ENCODE measurements around the gene NFAM1.

Gene NFAM1, protein sequence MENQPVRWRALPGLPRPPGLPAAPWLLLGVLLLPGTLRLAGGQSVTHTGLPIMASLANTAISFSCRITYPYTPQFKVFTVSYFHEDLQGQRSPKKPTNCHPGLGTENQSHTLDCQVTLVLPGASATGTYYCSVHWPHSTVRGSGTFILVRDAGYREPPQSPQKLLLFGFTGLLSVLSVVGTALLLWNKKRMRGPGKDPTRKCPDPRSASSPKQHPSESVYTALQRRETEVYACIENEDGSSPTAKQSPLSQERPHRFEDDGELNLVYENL

DNA sequence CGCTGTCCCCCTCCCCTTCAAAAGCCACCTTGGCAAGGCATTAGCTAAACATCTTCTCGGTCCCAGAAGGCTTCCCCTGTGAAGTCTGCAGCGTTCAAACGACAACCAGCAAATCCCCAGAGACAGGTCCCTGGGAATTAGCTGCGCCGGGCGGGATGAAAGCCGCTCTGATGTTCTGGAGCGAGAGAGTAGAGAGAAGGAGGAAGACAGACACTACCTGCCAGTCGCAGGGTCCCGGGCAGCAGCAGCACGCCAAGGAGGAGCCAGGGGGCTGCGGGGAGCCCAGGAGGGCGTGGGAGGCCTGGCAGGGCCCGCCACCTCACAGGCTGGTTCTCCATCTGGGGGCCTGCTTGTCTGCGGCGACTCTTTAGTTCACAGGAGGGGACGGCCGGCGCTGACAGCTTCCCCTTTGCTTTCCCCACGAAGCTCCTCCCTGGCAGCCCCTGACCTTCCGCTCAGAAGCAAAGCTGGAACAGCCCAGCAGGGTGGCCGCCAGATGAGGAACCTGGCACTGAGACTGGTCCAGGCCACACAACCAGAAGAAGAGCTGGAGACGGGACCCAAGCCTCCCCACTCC lies at the start of gene NFAM1:
NFAM1 (minus strand) TSS at position 384 of the 577 bp plus-strand sequence; CDS start at position 338, 46 bp downstream.
- peak; percentile 34 for DNase-seq (ENCODE audit: low spot score)

GRCh38 chr22:42475122-42475521 lies 42.9 kb upstream of the NFAM1 start:
- DNase-seq (ENCODE audit: low spot score): no peak

DNA sequence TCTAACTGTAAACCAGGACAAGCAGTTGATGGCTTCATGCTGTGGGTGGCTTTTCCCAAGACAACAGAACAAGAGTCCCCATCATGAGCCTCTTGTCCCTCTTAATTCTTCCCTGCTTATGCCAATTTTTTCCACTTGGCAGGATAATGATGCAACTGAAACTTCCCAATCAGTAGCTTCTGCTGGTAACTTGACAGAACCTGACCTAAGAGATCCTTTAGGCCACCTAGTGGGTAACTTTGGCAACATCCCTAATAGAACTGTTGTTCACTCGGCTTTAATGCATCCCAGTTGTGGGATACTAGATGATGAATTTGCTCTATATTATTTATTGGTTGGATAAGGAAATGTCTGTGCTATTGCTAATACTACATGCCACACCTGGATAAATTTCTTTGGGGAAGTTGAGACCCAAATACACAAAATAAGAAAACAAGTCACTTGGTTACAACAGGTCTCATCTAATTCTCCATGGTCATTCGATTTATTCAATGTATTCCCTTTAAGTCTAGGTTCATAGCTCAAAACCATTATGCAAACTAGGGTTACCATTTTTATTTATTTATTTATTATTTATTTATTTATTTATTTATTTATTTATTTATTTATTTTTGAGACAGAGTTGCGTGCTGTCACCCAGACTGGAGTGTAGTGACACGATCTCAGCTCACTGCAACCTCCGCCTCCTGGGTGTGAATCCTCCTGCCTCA lies 41.4 kb upstream of the NFAM1 start:
- peak; percentile 66 for DNase-seq (ENCODE audit: low spot score)

- DNase-seq (ENCODE audit: low spot score): no peak
Observed at GRCh38 chr22:42472671-42473070, 40.5 kb upstream of the NFAM1 start.

- DNase-seq (ENCODE audit: low spot score): no peak
Observed at GRCh38 chr22:42471441-42471840, 39.2 kb upstream of the NFAM1 start.

DNA sequence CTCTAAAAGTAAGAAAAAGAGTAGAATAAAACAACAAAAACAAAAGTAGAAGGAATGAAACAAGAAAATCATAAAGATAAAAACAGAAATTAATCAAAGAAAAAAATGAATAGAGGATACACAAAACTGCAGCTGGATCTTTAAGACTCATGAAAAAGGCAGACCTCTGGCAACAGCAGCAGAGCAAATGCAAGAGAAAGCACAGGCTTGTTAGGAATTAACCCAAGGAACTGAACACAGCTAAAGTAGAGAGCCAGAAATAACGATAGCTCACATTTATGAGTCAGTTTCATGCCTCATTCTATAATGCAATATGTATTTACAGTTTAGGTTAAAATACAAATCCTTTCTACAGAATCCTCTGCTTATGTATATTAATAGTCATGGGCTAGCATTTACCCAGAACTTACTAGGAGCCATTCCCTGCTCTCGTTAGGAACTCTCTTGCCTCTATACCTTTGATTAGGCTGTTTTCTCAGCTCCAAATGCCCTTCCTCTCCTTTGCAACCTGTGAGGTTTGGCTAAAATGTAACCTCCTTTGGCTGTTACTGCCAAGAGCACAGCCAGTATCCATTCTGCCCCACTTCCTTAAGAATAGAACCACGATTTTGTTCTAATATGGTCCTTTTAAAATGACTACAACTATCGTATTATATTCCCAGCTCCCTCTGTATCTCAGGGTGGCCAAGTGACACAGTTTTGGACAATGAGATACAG lies 38.3 kb upstream of the NFAM1 start:
- no peak for DNase-seq (ENCODE audit: low spot score)

DNA sequence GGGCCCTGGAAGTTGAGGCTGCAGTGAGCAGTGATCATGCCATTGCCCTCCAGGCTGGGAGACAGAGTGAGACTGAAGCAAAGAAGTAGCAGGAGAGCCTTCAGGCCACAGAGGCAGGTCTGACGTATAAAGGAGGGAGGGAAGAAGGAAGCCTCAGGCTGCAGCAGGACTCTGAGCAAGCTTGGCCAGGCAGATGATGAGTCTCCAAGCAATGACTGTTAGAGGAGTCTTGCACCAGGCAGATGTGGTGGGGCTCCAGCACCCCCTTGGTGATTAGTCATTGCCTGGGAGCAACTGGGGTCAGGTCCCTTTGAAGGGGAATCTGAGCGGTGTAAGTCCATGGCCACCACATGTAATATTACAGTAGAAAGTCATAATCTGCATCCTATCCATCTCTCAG lies 36.6 kb upstream of the NFAM1 start:
- no peak for DNase-seq (ENCODE audit: low spot score)

GRCh38 chr22:42462016-42462415 lies 29.8 kb upstream of the NFAM1 start:
- no peak for DNase-seq (ENCODE audit: low spot score)

GRCh38 chr22:42461511-42461910 lies 29.3 kb upstream of the NFAM1 start:
- no peak for DNase-seq (ENCODE audit: low spot score)

DNA sequence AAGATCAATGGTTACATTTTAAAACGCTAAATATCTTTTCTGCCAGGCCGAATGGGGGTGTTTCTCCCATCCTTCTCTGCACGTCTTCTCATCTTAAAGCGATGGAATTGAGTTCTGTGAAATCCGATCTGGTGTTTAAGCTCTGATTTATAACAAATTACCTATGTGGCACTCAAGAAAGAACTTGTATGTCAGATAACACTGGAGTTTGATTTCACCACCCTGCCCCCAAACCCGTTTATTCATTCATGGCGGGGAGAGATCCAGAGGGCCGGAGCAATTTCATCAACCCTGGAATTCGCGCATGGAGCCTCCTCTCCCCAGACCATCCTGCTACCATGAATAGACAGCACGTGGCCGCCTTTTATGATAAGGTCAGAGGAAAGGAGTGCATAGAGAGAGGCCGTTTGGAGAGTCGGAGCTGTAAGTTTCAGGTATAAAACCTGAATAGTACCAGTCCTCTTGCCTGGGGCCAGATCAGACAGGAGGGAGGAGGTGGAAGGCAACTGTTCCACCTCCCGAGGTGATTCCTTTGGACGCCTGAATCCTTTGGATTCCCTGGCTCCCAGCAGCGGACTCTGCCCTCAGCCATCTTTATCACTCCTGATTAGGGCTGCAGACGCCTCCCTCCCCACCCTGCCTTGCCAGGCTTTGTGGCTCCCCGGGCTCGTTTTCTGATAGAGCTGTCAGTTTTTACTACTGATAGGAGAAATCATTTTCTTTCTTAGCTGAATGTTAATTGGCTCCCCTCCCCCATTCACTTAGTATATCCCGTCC lies 27.3 kb upstream of the NFAM1 start:
- DNase-seq (ENCODE audit: low spot score): no peak

DNA sequence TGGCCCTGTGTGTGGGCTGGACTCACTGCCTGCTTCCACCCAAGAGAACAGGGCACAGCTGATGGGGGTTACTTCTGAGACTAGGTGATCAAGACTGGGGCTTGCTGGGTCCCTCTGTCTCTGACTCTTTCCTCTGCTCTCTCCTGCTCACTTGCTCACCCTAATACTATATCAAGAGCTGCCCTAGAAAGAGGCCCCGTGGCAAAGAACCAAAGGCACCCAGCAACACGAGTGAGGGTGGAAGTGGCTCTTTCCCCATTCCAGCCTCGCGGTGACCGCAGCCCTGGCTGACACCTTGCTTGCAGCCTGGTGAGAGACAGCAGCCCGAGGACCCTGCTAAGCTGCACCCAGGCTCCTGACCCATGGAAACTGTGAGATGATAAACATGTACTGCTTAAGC lies 20.7 kb upstream of the NFAM1 start:
- DNase-seq (ENCODE audit: low spot score): no peak

GRCh38 chr22:42452456-42452855 lies 20.3 kb upstream of the NFAM1 start:
- no peak for DNase-seq (ENCODE audit: low spot score)

- DNase-seq (ENCODE audit: low spot score): no peak
Observed at GRCh38 chr22:42451499-42452145, 19.4 kb upstream of the NFAM1 start.

DNA sequence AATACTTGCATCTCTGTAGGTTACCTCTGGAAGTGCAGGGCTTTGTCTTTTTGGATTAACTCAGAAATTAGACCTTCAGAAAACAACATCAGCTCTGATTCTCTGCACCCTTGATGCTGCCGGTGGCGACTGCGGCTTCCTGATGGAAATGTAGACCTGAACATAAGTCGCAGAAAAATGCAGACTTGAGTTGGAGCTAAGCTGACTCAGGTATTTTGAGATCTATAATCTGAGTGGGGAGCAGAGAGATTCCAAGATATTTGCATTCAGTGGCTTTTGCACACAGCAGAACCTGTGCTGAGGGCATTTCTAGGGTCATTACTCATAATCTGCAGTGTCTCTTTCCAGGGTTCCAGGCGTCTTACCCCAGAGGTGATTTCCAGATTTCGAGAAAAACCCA lies 18.7 kb upstream of the NFAM1 start:
- no peak for DNase-seq (ENCODE audit: low spot score)

DNA sequence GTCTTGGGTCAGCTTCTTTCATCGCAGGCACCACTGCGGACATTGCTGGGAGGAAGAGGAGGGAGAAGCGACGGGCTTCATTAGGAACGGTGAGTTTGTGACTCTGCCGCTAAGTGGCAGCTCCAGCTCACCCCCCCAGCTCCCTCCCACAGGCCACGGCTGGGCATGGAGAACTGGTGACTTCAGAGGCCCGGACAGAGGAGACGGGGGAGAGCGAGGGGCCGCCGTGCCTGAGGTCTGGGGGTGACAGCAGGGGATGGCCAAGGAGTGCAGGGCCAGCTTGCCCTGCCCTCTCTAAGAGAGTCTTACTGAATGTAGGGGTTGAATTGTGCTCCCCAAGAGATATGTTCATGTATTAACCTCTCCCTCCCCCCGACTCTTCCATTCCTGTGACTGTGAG lies 13.9 kb upstream of the NFAM1 start:
- DNase-seq (ENCODE audit: low spot score): no peak

- DNase-seq (ENCODE audit: low spot score): peak; percentile 79
Observed at GRCh38 chr22:42444077-42444904, 12.1 kb upstream of the NFAM1 start.

DNA sequence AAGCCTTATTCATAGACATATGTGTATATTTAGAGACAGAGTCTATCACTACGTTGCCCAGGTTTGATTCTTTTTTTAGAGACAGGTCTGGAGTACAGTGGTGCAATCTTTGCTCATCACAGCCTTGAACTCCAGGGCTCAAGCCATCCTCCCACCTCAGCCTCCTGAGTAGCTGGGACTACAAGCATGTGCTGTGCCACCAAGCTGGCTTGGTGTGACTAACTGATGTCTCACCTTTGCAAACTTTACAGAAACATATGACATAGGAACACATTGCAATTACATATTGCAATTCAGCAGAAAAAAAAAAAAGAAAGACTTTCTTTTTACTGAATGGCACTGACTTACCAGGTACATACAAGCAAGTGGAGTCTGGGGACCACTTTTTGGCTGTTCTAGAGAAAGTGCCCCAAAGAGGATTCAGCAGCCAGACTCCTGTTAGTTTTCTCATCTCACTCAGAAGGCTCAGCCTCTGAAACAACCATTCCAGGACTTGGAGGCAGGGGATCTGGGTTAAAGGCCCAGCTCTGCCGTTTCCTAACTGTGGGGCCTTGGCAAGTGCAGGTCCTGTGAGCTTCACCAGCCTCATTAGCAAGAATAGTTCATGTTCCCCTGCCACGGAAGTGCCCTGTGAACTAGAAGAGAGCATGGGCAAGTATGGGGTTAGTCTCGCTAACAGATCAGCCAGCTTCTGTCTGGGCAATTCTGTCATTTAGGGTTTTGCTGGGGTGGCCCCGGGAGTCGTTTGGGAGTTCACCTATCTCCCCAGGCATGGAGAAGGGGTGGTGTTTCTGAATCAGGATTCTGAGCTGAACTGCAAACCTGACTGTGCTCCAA lies 11.3 kb upstream of the NFAM1 start:
- no peak for DNase-seq (ENCODE audit: low spot score)

GRCh38 chr22:42442748-42443147 lies 10.5 kb upstream of the NFAM1 start:
- no peak for DNase-seq (ENCODE audit: low spot score)

- no peak for DNase-seq (ENCODE audit: low spot score)
Observed at GRCh38 chr22:42440728-42441127, 8.5 kb upstream of the NFAM1 start.
